HG03558 (cell line): Measurements from ENCODE around the gene CROT.

Experiments used
- ATAC-seq: cut with Tn5 transposase; IDR thresholded peaks from one replicate; pipeline ENCODE4 v1.9.1; 2021; ENCODE audit warnings: moderate number of reproducible peaks; ENCODE audit not compliant: unreplicated experiment; ENCODE audit errors: extremely low read depth

The CROT gene

GRCh38 chr7:87411186-87411585 is 65.7 kb downstream of the CROT start:
- no peak for ATAC-seq

- no peak for ATAC-seq
These were observed 67.6 kb downstream of the CROT start for GRCh38 chr7:87413029-87413428.

GRCh38 chr7:87413951-87414793 is 68.7 kb downstream of the CROT start:
- no peak for ATAC-seq

- no peak for ATAC-seq
These were observed 69.3 kb downstream of the CROT start for GRCh38 chr7:87414794-87415188.

GRCh38 chr7:87416682-87417587 is 71.5 kb downstream of the CROT start:
- ATAC-seq, result peak; percentile 59

- no peak for ATAC-seq
These were observed 74.7 kb downstream of the CROT start for GRCh38 chr7:87420173-87420572.

- ATAC-seq, result no peak
These were observed 78.6 kb downstream of the CROT start for GRCh38 chr7:87424075-87424474.

- no peak for ATAC-seq
These were observed 80.7 kb downstream of the CROT start for GRCh38 chr7:87426160-87426559.

GRCh38 chr7:87427288-87427687 is 81.8 kb downstream of the CROT start:
- ATAC-seq, result no peak

GRCh38 chr7:87432536-87432935 is 87.1 kb downstream of the CROT start:
- no peak for ATAC-seq

- ATAC-seq, result no peak
These were observed 90.1 kb downstream of the CROT start for GRCh38 chr7:87435546-87435945.

GRCh38 chr7:87445897-87446296 is 100.4 kb downstream of the CROT start:
- ATAC-seq, result peak; percentile 92

- ATAC-seq, result no peak
These were observed 101.7 kb downstream of the CROT start for GRCh38 chr7:87447116-87447635.

- no peak for ATAC-seq
These were observed 102.9 kb downstream of the CROT start for GRCh38 chr7:87448388-87448787.
